HTERT RPE-1 (cell line): ENCODE data around the gene AK5.
"Not testable (repeated sequence)": the region's sequence is repeated elsewhere in the genome, so short reads cannot be mapped to it uniquely, and the experiment has no call there.

Source experiments
- in situ Hi-C: fragments of 300-500 bp; cut with MboI; formaldehyde crosslinking; loops from 4 replicates; pipeline ENCODE4 v1.14.3; 2020; ENCODE audit warnings: low sequenced_read_pairs

The AK5 gene

DNA sequence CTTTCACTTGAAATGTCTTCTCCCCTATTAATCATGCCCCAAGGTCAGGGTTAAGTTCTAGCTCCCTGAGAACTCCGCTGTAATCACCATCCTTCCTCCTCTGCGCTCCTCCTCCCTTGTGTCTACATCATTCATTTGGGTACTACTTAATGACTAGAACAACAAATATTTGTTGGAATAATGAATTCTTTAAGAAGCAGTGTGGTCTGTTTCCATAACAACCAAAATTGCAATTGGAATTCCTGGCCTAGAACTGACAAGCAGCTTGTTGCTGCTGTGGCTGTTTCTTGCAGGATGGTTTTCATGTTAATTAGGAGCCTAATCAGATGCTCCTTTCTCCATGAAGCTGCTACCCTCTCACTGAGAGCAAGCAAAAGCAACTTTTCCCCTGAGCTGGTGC, 208.1 kb downstream of the AK5 start:
- in situ Hi-C loops, result no loop called here

DNA sequence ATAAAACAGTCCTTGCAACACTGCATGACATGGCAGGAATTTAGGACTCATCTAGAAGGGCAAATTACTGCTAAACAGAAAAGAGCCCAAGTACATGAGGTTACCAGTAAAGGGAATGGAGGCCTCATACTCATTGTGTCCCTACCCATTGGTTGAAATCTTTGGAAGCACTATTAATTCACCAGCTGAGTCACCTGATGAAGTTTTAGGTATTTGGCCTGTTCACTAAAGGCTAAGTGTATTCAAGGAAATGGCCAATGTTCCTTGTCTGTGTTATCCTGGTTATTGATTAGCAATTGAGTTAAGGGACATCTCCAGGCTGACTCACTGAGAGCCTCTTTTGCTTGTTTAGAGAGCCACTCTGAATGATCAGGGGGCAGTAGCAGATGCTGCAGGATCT, 212.2 kb downstream of the AK5 start:
- in situ Hi-C loops, result no loop called here

DNA sequence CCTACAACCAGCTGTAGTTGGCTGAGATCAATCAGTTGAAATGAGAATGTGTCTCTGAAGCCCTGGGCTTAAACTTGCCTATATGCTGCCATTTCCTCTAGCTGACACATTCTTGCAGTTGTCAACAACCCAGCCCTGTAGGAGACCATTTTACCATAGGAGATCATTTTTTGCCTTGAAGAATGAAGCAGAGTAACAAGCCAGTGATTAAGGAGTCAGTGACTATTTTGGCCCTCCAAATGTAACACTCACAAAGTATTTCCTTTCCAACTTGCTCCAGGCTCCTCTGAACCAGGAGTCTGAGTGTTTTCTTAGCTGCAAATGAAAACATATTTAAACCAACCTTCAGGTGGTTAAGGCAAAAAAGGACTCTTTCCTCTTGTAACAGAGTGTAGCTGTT, 217.1 kb downstream of the AK5 start:
- in situ Hi-C loops, result no loop called here

DNA sequence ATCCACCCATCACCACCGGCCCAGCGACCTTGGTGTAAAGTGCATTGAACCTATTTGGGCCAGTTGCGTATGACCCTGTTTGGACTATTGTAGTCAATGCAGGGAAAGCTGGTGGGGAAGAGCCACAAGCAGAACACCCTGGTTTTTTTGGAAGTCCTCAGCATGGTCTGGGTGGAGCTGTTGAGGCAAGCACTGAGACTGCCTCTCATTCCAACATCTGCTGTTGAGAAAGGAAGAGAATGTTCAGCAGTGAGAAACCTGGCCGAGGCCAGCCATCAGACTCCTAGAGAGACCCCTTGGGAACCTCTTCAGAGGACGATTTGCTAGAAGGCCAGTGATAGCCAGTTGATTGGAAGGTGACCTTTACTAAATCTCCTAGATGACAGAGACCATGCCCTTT, 217.6 kb downstream of the AK5 start:
- in situ Hi-C loops, result no loop called here

DNA sequence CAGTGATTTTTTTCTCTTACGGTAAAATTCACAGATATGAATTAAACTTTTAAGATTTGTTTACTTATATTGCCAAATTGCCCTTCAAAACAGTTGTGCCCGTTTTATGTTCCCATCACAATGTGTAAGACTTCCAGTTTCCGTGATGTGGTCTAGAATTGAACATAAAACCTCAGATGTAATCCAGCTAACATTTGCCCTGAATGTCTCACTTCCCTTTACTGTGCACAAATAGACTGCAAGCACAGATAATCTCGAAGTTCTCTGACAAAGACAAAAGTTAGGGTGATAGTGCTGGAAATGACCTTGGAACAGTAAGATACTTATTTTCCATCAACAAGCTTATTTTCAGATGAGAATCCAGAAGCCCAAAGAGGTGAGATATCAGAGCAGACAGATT, 223.2 kb downstream of the AK5 start:
- in situ Hi-C loops, result no loop called here

DNA sequence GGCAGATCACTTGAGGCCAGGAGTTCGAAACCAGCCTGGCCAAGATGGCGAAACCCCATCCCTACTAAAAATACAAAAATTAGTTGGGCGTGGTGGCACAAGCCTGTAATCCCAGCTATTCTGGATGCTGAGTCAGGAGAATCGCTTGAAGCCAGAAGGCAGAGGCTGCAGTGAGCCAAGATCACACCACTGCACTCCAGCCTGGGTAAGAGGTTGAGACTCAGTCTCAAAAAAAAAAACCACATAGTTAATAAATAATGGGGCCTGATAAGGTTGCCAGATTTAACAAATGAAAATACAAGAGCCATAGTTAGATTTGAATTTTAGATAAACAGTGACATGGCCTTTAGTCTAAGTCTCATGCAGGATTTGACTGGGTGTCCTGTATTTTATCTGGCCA, 225.0 kb downstream of the AK5 start:
- in situ Hi-C loops, result no loop called here

DNA sequence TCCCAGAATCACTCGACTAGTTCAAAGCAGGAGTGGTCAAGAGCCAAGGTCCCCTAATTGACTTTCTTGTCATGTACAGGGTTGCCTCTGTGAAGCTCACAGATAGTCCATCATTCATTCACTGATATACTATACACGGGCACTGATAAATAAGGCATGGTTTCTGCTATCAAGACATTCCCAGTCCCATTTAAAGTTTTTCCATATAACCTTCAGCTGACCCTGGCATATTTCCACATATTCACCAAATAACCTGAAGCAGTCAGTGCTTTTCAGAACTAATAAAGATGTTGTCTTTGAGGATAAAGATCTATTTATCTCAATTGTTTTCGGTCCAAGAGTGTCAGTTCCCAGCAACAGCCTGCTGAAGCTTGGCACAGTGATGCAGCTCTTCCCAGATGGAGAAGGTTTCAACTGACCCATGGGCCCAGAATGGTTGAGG, 227.3 kb downstream of the AK5 start:
- in situ Hi-C loops, result no loop called here

DNA sequence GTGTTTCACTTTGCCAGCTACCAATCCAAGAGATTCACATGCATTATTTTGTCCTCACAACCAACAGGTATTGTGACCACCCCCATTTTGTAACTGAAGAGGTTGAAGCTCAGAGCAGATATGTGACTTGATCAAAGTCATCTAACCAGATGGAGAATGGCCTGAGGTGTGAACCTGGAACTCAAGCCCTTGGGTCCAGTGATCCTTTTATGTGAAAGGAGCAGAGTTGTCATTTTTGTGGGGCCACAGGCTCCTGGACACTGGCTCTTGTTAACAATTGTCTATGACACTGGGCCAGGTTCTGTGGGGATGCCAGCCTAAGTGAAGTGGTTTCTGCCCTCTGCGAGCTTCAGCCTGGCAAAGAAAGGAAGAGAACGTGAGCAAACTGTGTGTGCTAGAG, 228.1 kb downstream of the AK5 start:
- in situ Hi-C loops, result no loop called here

DNA sequence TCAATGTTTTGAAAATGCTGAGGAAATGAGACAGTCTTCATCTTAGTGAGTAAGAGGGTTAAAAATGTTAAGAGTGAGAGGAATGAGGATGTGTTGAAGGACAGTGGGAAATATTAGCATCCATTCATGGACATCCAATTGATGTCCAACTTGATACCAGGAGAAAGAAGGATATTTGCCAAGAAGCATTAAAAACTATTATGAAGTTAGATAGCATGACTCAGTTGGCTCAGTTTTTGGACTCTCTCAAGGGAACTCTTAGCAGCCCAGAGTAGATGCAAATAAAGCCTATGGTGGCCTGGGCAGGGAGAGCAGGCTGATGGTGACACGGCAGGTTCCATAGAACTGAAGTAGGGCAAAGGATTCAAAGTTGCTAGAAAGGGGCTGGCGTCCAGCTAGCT, 229.6 kb downstream of the AK5 start:
- in situ Hi-C loops, result no loop called here

DNA sequence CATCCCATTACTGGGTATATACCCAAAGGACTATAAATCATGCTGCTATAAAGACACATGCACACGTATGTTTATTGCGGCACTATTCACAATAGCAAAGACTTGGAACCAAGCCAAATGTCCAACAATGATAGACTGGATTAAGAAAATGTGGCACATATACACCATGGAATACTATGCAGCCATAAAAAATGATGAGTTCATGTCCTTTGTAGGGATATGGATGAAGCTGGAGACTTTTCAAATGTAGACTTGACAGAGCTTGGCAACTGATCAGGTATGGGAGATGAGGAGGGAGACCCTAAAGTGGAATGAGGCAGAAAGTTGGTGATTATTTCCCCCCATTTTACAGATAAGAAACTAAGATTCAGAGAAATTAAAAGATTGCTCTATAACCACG, 230.8 kb downstream of the AK5 start:
- in situ Hi-C loops, result not testable (repeated sequence)

DNA sequence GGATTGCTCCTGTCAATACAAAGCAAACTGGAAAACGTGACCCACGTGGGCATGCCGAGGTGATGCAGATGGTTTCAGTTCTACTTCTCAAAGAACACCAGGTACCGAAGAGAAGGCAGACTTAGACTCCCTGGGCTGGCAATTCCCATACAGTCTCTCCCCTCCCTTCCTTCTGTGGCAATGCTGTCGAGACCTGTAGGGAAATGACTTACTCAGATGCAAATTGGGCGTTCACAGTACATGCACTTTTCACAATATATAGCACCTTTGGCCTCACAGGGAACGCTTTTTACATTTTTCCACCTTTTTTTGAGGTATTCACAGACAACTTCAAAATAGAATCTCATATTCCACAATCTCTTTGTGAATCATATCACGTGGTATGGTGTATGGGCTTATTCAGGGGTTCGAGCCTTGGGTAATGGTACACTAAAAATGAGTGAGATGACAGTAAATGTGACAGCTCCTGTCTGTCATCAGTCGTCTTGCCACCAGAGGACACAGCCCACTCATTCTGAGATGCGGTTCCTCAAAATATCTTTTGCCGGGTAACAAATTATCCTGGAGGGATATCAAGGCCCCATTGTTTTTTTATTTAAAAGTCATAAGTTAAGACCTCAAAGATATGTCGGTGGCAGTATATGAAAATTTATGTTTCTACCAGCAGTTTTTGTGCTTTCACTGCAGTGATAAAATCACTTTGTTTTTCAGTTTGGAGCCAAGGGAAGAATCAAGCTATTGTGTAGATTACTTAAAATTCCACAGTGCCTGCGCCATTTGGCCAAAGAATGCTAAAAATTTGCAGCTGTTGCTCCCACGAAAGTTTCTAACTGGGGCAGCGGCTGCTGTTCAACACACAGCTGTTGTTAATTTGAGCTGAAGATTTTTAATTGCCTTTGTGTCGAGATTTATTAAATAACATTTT, 232.3 kb downstream of the AK5 start:
- in situ Hi-C loops, result no loop called here

DNA sequence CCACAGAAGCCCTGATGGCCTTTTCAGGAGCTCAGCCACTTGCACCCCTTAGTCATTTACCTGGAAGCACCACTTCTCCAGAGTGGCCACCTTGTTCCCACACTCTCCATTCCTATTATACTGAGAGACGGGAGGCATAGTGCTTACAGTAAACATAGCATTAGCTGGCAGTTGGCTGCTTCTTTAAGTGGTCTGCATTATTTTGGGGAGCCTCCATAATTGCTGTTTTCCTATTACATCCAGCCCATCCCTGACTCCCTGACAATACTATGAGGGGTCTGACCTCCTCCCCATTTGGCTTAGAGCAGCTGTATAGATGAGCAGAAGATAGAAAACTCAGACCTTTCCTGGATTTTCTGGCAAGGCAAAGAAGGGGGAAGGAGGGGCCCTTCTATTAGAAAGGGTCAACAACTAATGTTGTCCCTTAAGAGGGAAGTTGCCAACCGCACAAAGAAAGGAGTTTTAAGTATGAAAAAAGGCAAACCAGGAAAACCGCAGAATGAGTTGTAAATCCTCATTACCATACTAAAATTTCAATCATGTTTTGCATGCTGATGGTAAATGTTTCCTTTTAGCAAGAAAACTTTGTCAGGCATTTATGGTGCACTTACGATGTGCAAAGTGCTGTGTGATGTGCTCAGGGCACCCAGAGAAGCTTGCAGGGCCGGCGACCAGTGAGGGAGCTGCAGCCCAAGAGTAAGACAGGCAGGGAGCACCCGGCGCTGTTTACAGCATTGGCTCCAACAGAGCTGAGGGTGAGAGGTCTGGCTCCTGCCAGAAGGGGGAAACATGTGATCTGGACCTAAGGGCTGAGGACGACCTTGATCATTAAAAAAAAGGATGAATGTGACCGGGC, 233.3 kb downstream of the AK5 start:
- in situ Hi-C loops, result no loop called here

DNA sequence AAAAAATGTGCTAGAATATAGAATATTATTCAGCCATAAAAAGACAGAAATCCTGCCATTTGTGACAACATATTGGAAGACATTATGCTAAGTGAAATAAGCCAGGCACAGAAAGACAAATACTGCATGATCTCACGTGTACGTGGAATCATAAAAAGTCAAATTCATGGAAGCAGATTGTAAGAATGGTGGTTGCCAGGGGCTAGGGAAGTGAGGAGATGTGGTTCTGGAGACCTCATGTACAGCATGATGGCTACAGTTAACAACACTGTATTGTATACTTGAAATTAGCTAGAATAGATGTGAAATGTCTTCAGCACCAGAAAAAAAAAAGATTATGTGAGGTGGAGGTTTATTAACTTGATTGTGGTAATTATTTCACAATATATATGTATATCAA, 234.3 kb downstream of the AK5 start:
- in situ Hi-C loops, result no loop called here

DNA sequence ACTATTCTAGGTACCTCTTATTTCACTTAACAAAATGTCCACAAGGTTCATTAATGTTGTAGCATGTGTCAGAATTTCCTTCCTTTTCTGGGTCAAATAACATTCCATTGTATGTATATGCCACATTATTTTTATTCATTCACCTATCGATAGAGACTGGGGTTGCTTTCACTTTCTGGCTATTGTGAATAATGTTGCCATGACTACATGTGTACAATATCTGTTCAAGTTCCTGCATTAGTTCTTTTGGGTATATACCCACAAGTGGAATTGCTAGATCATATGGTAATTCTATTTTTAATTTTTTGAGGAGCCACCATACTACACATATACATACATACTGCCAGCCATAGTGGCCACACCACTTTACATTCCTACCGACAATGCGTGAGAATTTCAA, 242.2 kb downstream of the AK5 start:
- in situ Hi-C loops, result no loop called here

DNA sequence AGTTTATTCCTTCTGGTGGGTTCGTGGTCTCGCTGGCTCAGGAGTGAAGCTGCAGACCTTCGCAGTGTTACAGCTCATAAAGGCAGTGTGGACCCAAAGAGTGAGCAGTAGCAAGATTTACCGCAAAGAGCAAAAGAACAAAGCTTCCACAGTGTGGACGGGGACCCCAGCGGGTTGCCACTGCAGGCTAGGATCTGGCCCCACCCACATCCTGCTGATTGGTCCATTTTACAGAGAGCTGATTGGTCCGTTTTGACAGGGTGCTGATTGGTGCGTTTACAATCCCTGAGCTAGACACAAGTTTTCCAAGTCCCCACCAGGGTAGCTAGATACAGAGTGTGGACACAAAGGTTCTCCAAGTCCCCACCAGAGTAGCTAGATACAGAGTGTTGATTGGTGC, 249.3 kb downstream of the AK5 start:
- in situ Hi-C loops, result not testable (repeated sequence)

DNA sequence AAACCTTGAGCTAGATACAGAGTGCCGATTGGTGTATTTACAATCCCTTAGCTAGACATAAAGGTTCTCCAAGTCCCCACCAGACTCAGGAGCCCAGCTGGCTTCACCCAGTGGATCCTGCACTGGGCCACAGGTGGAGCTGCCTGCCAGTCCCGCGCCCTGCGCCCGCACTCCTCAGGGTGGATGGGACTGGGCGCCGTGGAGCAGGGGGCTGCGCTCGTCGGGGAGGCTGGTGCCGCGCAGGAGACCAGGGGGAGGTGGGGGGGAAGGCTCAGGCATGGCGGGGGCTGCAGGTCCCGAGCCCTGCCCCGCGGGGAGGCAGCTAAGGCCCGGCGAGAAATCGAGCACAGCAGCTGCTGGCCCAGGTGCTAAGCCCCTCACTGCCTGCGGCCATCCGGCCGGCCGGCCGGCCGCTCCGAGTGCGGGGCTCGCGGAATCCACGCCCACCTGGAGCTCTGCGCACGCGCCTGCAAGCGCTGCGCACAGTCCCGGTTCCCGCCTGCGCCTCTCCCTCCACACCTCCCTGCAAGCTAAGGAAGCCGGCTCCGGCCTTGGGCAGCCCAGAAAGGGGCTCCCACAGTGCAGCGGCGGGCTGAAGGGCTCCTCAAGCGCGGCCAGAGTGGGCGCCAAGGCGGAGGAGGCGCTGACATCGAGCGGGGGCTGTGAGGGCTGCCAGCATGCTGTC, 249.9 kb downstream of the AK5 start:
- in situ Hi-C loops, result not testable (repeated sequence)

DNA sequence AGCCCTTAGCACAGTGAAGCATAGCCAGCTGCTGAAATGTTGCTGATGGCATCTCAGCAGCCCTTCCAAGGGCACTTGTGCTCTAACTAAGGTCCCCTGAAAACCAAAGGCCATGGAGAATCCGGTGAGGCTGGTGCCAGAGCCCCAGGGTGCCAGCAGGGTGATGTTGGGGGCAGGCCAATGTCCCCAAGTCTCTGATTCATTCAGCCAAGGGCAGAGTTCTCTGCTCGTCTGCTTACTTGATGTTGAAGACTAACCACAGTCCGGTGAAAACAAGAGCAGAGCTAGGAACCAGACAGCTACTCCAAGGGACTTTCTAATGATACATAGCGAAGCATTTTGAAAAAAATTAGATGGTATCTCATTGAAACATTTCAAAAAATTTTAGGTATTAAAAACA, 250.8 kb downstream of the AK5 start:
- in situ Hi-C loops, result no loop called here

DNA sequence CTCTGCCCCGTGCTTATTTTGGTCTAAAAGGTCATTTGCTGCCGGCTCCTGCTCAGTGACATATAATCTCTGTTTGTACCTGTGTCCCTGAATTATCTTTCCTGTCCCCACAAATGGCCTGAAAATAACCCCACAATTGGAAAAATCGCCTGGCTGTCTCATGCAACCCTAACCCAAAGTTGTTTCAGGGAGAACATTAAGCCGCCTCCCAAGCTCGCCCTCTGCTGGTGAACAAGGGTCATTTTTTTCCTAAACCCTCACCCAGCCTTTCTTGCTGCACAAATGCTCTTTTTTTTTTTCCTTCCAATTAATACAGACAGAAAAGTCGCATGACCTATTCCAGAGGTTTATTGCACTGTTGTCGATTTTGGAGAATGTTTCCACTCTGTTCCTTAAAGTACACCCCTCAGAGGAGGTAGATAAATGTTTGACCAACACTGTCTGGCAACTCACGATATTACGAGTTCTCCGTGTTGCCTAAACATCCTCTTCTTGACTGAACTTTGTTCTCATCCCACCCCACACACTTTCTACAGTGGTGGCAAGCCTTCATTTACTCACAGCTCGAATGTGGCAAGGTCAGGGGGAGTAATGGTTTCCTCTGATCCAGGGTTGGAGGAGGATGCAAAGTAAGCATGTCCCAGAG, 252.0 kb downstream of the AK5 start:
- in situ Hi-C loops, result no loop called here

DNA sequence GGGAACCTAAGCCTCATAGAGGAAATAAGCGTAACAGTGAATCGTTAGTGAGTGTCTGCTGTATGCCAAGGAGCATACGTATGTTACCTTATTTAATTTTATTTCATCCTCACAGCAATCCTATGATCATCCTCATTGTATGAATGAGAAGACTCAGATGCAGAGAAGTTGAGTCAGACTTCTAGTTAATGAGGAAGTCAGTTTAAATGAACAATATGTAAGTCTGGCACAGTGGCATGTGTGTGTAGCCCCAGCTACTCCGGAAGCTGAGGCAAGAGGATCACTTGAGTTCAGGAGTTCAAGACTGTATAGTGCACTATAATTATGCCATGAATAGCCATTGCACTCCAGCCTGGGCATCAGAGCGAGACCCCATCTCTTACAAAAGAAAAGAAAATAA, 252.6 kb downstream of the AK5 start:
- in situ Hi-C loops, result no loop called here

DNA sequence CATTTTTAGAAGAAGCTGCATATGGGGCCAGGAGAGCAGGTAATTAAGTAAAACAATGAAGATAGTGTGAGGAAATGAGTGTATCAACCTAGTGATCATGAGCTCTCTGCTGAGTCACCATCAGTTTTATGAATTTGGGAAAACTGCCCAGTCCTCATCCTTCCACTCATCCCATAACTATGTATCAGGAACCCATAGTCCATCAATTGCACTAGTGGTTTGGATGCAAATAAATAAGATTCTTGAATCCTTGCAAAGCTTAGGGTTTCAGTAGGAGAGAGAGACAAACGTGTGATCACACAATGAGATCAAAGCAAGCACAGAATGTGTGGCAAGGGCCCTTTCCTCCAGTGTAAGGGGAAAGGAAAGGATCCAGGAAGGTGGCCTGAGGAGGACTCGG, 255.0 kb downstream of the AK5 start:
- in situ Hi-C loops, result no loop called here

DNA sequence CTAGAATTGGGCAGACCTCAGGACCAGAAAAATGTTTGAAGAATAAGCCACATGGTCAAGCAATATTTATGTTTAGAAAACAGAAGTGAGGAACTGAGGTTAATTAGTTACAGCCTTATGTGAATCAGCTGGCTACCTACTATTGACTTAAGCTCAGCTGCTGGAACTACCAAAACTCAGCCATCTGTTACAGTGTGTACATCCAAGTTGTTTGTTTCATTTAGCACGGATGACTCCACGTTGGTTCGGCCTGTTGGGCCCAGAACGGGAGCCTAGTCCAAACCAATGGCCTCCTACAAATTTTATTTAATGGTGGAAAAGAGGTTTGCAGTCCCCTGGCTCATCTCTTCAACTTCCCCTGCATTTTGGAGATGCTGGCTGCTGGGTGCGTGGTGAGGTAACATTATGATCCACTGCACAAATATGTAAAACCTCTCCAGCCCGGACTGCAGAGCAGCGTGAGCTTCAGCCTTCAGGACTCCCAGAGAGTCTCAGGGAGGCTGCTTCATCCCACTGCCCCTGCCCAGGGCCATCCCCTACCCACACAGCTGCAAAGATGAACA, 257.2 kb downstream of the AK5 start:
- in situ Hi-C loops, result no loop called here
